HepG2 (cell line): ENCODE results near the gene RIN3. TPM values are rescaled to one million over a fixed set of nuclear protein-coding genes. Genes with fewer than 3 reads are reported as not detected.

Source experiments
- ATAC-seq: fragments of 200-7000 bp; cut with Tn5 transposase; 3 replicates; pipeline ENCODE4 v1.9.1; 2020; ENCODE audit warnings: mild to moderate bottlenecking, moderate library complexity
- BruUV-seq: library from RNA; stranded (reverse); fragments of 400-500 nt; replicated peaks from 2 replicates; lab custom pipeline; 2021; lab: Mats Ljungman, UMichigan
- CTCF ChIA-PET: fragments of 300-600 bp; formaldehyde crosslinking; extraction: SDS; loops from one replicate; lab custom pipeline; 2021; ENCODE audit warnings: low total read pairs, inconsistent platforms, low intra/inter-chr PET ratio; lab: Yijun Ruan, JAX
- POLR2A ChIA-PET: fragments of 350-600 bp; sonication (Branson Sonifier 250); formaldehyde crosslinking; loops from one replicate; lab custom pipeline; 2020; ENCODE audit warnings: antibody characterized with exemption, inconsistent platforms; lab: Yijun Ruan, JAX
- DNase-seq: peaks from one replicate; pipeline ENCODE4 v3.0.0-alpha.2; 2015; ENCODE audit warnings: low spot score
- FAIRE-seq: peaks from 3 replicates; lab custom pipeline; 2011; peaks lifted over from hg19 to GRCh38; lab: Jason Lieb, UNC
- H2AFZ ChIP-seq: one replicate; pipeline ENCODE4 v1.6.1; 2011; ENCODE audit warnings: low read length, inconsistent platforms
- H3K27ac ChIP-seq: fragments of 300-600 bp; 3 replicates; pipeline ENCODE4 v1.8.0; 2011; ENCODE audit warnings: mixed run types, mild to moderate bottlenecking, mixed read lengths, low read length, inconsistent platforms; ENCODE audit not compliant: insufficient read depth; ENCODE audit errors: extremely low read length
- H3K27me3 ChIP-seq, 2 experiments: fragments of 200-600 bp in 1 of 2; 2 replicates in 1 of 2; 3 replicates in 1 of 2; pipeline versions ENCODE4 v1.6.0 to v1.8.0; 2011; ENCODE audit warnings: low read length in 2 of 2, mild to moderate bottlenecking in 2 of 2, moderate library complexity in 2 of 2, inconsistent platforms in 1 of 2; ENCODE audit not compliant: insufficient read depth in 2 of 2, control insufficient read depth in 1 of 2
- H3K36me3 ChIP-seq, 2 experiments: fragments of 200-600 bp in 1 of 2; replicated peaks in 1 of 2; 2 replicates in 1 of 2; 3 replicates in 1 of 2; pipeline versions ENCODE4 v1.5.1 to v1.8.0; 2011; ENCODE audit warnings: low read length in 2 of 2, inconsistent platforms in 1 of 2; ENCODE audit not compliant: insufficient read depth in 2 of 2, control insufficient read depth in 1 of 2
- H3K4me1 ChIP-seq: 2 replicates; pipeline ENCODE4 v1.5.1; 2012; ENCODE audit warnings: low read length, inconsistent platforms; ENCODE audit not compliant: insufficient read depth
- H3K4me2 ChIP-seq: 2 replicates; pipeline ENCODE4 v1.6.0; 2011; ENCODE audit warnings: low read depth, low read length, inconsistent platforms
- H3K4me3 ChIP-seq, 3 experiments: fragments of 200-600 bp in 1 of 3; sonication (generic), shearing (Covaris generic) in 1 of 3; replicated peaks in 1 of 3; 2 replicates each; pipeline ENCODE4 v1.5.1; 2011 to 2016; ENCODE audit warnings: low read length in 3 of 3, inconsistent platforms in 2 of 3, low read depth in 2 of 3, mild to moderate bottlenecking in 2 of 3, control low read depth in 1 of 3, mixed read lengths in 1 of 3; ENCODE audit not compliant: insufficient read depth in 1 of 3
- H3K79me2 ChIP-seq: one replicate; pipeline ENCODE4 v1.6.1; 2011; ENCODE audit warnings: low read length, inconsistent platforms; ENCODE audit not compliant: insufficient read depth
- H3K9ac ChIP-seq: 2 replicates; pipeline ENCODE4 v1.6.0; 2011; ENCODE audit warnings: mild to moderate bottlenecking, low read depth, low read length, inconsistent platforms; ENCODE audit not compliant: insufficient read depth
- H3K9me3 ChIP-seq: 2 replicates; pipeline ENCODE4 v1.5.1; 2012; ENCODE audit warnings: mild to moderate bottlenecking, low read length
- H4K20me1 ChIP-seq: 2 replicates; pipeline ENCODE4 v1.6.0; 2011; ENCODE audit warnings: inconsistent platforms, mild to moderate bottlenecking, low read length, moderate library complexity; ENCODE audit not compliant: insufficient read depth
- EED ChIP-seq: sonication (generic); formaldehyde crosslinking; IDR thresholded peaks from 2 replicates; pipeline ENCODE4 v1.5.0; 2020; ENCODE audit warnings: mild to moderate bottlenecking, missing genetic modification reagents
- HCFC1 ChIP-seq: fragments of 150-350 bp; IDR thresholded peaks from 2 replicates; pipeline ENCODE4 v1.6.1; 2014; ENCODE audit warnings: low read depth, low read length
- HMG20A ChIP-seq: IDR thresholded peaks from 2 replicates; pipeline ENCODE4 v1.6.1; 2016; ENCODE audit warnings: borderline replicate concordance
- KDM5B ChIP-seq: sonication (generic); formaldehyde crosslinking; IDR thresholded peaks from 2 replicates; pipeline ENCODE4 v1.4.0; 2020; ENCODE audit warnings: missing genetic modification reagents, mild to moderate bottlenecking, borderline replicate concordance
- NONO ChIP-seq, 2 experiments: fragments of 450-650 bp in 1 of 2; sonication (generic) in 1 of 2; formaldehyde crosslinking in 1 of 2; IDR thresholded peaks in 1 of 2; conservative IDR thresholded peaks in 1 of 2; 2 replicates each; pipeline versions ENCODE4 v1.6.1 to v1.8.0; 2017 to 2022; ENCODE audit warnings: mild to moderate bottlenecking in 1 of 2, missing genetic modification reagents in 1 of 2, moderate library complexity in 1 of 2
- RFX1 ChIP-seq: fragments of 450-650 bp; IDR thresholded peaks from 2 replicates; pipeline ENCODE4 v1.6.1; 2017
- U2AF1 ChIP-seq: fragments of 200-400 bp; formaldehyde crosslinking; optimal IDR thresholded peaks from 2 replicates; pipeline ENCODE3; 2017; ENCODE audit warnings: mild to moderate bottlenecking, low read depth, low read length
- ZBTB1 ChIP-seq: sonication (generic); formaldehyde crosslinking; IDR thresholded peaks from 2 replicates; pipeline ENCODE4 v1.4.0; 2020; ENCODE audit warnings: missing genetic modification reagents, borderline replicate concordance
- ZNF124 ChIP-seq: sonication (generic); formaldehyde crosslinking; IDR thresholded peaks from 2 replicates; pipeline ENCODE4 v1.4.0; 2020; ENCODE audit warnings: missing genetic modification reagents
- ZNF629 ChIP-seq: sonication (generic); formaldehyde crosslinking; conservative IDR thresholded peaks from 2 replicates; pipeline ENCODE4 v1.5.0; 2020; ENCODE audit warnings: missing genetic modification reagents
- ZNF781 ChIP-seq: sonication (generic); formaldehyde crosslinking; IDR thresholded peaks from 2 replicates; pipeline ENCODE4 v1.5.1; 2020; ENCODE audit warnings: borderline replicate concordance, mild to moderate bottlenecking, missing genetic modification reagents; ENCODE audit errors: not compliant biosample characterization
- WGBS: methylation state at CpG from one replicate; pipeline ENCODE4 v1.1.6; 2017; ENCODE audit warnings: low lambda C conversion rate; 5-methylcytosine and 5-hydroxymethylcytosine counted together
- in situ Hi-C: cut with HindIII; loops from 2 replicates; pipeline ENCODE4 v1.10.0; 2017; ENCODE audit warnings: low pct_unique_long_range_greater_than_20kb; ENCODE audit not compliant: extremely low pct_ligation_motif_present
- intact Hi-C: fragments of 100-400 bp; cut with micrococcal nuclease; formaldehyde crosslinking; loops from one replicate; pipeline ENCODE4 v1.10.0; 2022; ENCODE audit not compliant: unreplicated experiment
- polyA plus RNA-seq, 8 experiments: library from polyadenylated mRNA; depleted of rRNA in 3 of 8; stranded (reverse) in 7 of 8; unstranded in 1 of 8; fragments of >200 nt; fragmentation: Illumina TruSeq in 4 of 8; extraction: Trizol in 4 of 8; gene quantifications; 2 replicates each; pipeline versions ENCODE4 v1.2.1 to v1.2.3, GENCODE V29; 2011 to 2016; ENCODE audit warnings: low read depth in 4 of 8, missing spikeins in 1 of 8, mixed read lengths in 1 of 8; ENCODE audit not compliant: insufficient read depth in 1 of 8
- total RNA-seq, 5 experiments: library from RNA; depleted of rRNA; stranded (reverse); fragments of >200 nt; fragmentation: Illumina TruSeq; extraction: Trizol; gene quantifications; 2 replicates each; pipeline ENCODE4 v1.2.3, GENCODE V29; 2016; ENCODE audit warnings: low read depth in 1 of 5
- TF ChIP-seq, protein P1 (sequence below): IDR thresholded peaks from 2 replicates; pipeline ENCODE4 v1.6.1; 2016; ENCODE audit warnings: low read depth, missing genetic modification reagents, missing compliant biosample characterization

Gene RIN3
- total and polyA plus RNA-seq, 2 of the 13 experiments (the other 11 are each of a cell fraction or from before 2014, with no cell fraction given): 2.3 to 3.6 TPM

DNA sequence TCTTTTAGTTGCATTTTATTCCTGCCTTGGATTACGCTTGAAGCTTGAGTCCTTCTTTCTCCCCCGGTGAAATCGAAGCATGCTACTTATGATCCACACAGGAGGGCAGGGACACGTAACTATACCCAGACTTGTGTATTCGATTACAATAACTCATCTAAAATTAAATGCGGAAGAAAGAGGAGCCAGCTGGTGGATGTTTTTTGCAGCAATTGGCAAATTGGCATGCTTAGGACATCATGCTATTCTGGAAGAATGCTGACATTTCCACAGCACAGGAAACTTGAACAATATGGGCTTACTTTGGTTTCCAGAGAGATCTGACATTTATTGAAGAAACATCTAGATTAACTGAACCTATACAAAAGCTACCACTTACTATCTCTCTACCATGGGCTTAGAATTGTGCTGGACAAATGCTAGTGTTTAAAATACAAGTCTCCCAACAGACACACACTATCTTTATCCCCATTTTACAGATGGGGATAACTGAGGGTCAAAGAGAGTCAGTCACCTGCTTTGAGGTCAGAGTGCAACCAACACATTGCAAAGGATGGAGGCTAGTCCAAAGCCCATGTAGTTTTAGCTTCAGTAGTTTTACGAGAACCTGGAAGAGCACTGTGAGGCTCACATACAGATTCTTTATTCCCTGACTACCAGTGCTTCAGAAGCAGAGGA lies 198.5 kb downstream of the RIN3 start:
- Histone ChIP-seq H3K27ac (no peak overlapping the region), H3K9me3 (no peaks in the 10 kb centered on the region), H3K4me1 (peaks cover 13% of the 10 kb centered on the region), H4K20me1 (no peaks in the 10 kb centered on the region), H3K79me2 (no peaks in the 10 kb centered on the region), H3K4me3 (no peak overlapping the region), H3K36me3 (peaks cover 5 to 6% of the 10 kb centered on the region in 2 experiments; a peak in 3 of 5 replicates), H3K27me3 (no peaks in the 10 kb centered on the region), H3K9ac (no peak overlapping the region), H3K4me2 (no peak overlapping the region), H2AFZ (no peak overlapping the region)
- ChIA-PET CTCF (interaction anchor here (6.0 kb wide), 1 partner anchor 72 kb away, joined by 68 read pairs; no protein-coding TSS in a partner anchor), POLR2A (no interaction called here)
- intact Hi-C loops: loop anchor here (5.0 kb wide), 1 partner anchor 35 kb away; the partner anchor contains the start of gene LGMN
- DNase-seq (no peak), FAIRE-seq (no peak), ATAC-seq (no peak)
- 96% methylated on average over 7 of the region's 7 CpGs for WGBS
- in situ Hi-C loops: loop anchor here (5.0 kb wide), 1 partner anchor 70 kb away; no protein-coding TSS in a partner anchor
- no TSS peak for BruUV-seq
- TF ChIP-seq ZNF629 (CRISPR knock-in tag): peak; percentile 86
- TF ChIP-seq ZBTB1 (CRISPR knock-in tag): no peak

DNA sequence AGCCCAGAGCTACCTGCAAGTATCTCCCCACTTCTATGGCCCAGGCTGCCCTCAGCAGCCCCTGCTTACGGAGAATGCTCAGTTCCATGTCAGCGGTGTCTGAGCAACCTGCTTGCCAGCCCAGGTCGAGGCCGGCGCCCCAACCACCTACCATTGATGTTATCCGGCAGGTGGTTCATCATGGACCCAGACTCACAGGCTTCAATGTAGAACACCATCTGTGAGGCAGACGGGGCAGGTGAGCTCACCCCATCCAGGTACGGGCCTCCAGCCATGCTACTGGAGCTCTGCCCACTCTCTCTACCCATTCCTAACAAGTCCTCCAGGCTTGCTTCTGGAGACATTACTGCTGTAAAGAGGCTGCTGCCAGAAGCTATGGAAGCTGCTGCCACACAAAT lies 199.1 kb downstream of the RIN3 start:
- in situ Hi-C loops: loop anchor here (5.0 kb wide), 1 partner anchor 70 kb away; no protein-coding TSS in a partner anchor
- FAIRE-seq: no peak
- no peaks in the 10 kb centered on the region for H3K79me2 ChIP-seq
- no peak for TF ChIP-seq RFX1
- no peak for TF ChIP-seq NONO (IDR thresholded peaks at IDR 0.05)
- no peak for TF ChIP-seq NONO (CRISPR knock-in tag; conservative IDR thresholded peaks at IDR 0.05)
- no peak for TF ChIP-seq U2AF1
- TF ChIP-seq KDM5B: no peak
- TF ChIP-seq, protein P1, sequence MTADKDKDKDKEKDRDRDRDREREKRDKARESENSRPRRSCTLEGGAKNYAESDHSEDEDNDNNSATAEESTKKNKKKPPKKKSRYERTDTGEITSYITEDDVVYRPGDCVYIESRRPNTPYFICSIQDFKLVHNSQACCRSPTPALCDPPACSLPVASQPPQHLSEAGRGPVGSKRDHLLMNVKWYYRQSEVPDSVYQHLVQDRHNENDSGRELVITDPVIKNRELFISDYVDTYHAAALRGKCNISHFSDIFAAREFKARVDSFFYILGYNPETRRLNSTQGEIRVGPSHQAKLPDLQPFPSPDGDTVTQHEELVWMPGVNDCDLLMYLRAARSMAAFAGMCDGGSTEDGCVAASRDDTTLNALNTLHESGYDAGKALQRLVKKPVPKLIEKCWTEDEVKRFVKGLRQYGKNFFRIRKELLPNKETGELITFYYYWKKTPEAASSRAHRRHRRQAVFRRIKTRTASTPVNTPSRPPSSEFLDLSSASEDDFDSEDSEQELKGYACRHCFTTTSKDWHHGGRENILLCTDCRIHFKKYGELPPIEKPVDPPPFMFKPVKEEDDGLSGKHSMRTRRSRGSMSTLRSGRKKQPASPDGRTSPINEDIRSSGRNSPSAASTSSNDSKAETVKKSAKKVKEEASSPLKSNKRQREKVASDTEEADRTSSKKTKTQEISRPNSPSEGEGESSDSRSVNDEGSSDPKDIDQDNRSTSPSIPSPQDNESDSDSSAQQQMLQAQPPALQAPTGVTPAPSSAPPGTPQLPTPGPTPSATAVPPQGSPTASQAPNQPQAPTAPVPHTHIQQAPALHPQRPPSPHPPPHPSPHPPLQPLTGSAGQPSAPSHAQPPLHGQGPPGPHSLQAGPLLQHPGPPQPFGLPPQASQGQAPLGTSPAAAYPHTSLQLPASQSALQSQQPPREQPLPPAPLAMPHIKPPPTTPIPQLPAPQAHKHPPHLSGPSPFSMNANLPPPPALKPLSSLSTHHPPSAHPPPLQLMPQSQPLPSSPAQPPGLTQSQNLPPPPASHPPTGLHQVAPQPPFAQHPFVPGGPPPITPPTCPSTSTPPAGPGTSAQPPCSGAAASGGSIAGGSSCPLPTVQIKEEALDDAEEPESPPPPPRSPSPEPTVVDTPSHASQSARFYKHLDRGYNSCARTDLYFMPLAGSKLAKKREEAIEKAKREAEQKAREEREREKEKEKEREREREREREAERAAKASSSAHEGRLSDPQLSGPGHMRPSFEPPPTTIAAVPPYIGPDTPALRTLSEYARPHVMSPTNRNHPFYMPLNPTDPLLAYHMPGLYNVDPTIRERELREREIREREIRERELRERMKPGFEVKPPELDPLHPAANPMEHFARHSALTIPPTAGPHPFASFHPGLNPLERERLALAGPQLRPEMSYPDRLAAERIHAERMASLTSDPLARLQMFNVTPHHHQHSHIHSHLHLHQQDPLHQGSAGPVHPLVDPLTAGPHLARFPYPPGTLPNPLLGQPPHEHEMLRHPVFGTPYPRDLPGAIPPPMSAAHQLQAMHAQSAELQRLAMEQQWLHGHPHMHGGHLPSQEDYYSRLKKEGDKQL (CRISPR knock-in tag): no peak
- TF ChIP-seq EED (CRISPR knock-in tag): no peak
- TF ChIP-seq HCFC1: no peak
- TF ChIP-seq HMG20A (CRISPR knock-in tag): no peak
- TF ChIP-seq ZNF124 (CRISPR knock-in tag): no peak
- no peak for TF ChIP-seq ZNF781 (CRISPR knock-in tag)

More for the DNA sequence above, 199.1 kb downstream of the RIN3 start:
- Histone ChIP-seq H2AFZ (no peak overlapping the region), H3K4me3 (no peak overlapping the region), H3K4me2 (no peak overlapping the region), H3K9me3 (no peaks in the 10 kb centered on the region), H4K20me1 (no peaks in the 10 kb centered on the region), H3K36me3 (peaks cover 5 to 6% of the 10 kb centered on the region in 2 experiments; a peak in 3 of 5 replicates), H3K27ac (no peak overlapping the region), H3K4me1 (peaks cover 13% of the 10 kb centered on the region), H3K27me3 (no peaks in the 10 kb centered on the region), H3K9ac (no peak overlapping the region)
- WGBS: 100% methylated on average over 4 of the region's 8 CpGs
- intact Hi-C loops: loop anchor here (5.0 kb wide), 1 partner anchor 35 kb away; the partner anchor contains the start of gene LGMN
- CTCF ChIA-PET: interaction anchor here (6.0 kb wide), 1 partner anchor 71 kb away, joined by 68 read pairs; no protein-coding TSS in a partner anchor
- no TSS peak for BruUV-seq
- no peak for ATAC-seq
- POLR2A ChIA-PET: no interaction called here
- no peak for DNase-seq
